Prostate gland (tissue), 2 donors: ENCODE data around the gene TMPRSS11B. TPM values are rescaled to one million over a fixed set of nuclear protein-coding genes. Genes with fewer than 3 reads are reported as not detected.
A peak's percentile ranks its signal among the peaks of the same experiment; 100 is the strongest.

Source experiments
- DNase-seq: peaks from one replicate; pipeline ENCODE4 v3.0.0-alpha.2; 2019; ENCODE audit warnings: low spot score
- H3K27ac ChIP-seq, 2 donors: fragments of 200-600 bp; sonication (generic); 2 replicates each; pipeline ENCODE4 v1.5.1; 2017 to 2019
- H3K27me3 ChIP-seq: fragments of 200-600 bp; sonication (generic); replicated peaks from 2 replicates; pipeline ENCODE4 v1.5.1; 2019; ENCODE audit not compliant: insufficient read depth
- H3K36me3 ChIP-seq, 2 donors: fragments of 200-600 bp; sonication (generic); 1 replicate in 1 of 2; 2 replicates in 1 of 2; pipeline versions ENCODE4 v1.5.1 to v1.8.1; 2017 to 2019
- H3K4me1 ChIP-seq: fragments of 200-600 bp; sonication (generic); replicated peaks from 2 replicates; pipeline ENCODE4 v1.5.1; 2019
- H3K4me3 ChIP-seq, 2 donors: fragments of 200-600 bp; sonication (generic); 2 replicates each; pipeline ENCODE4 v1.5.1; 2017 to 2019
- H3K9me3 ChIP-seq: fragments of 200-600 bp; sonication (generic); 2 replicates; pipeline ENCODE4 v1.5.1; 2017
- CTCF ChIP-seq, 4 experiments: fragments of 200-600 bp in 2 of 4; fragments of 450-650 bp in 2 of 4; sonication (generic) in 2 of 4; IDR thresholded peaks; 1 replicate in 3 of 4; 2 replicates in 1 of 4; pipeline ENCODE4 v1.5.1; 2016 to 2019; ENCODE audit warnings: antibody characterized with exemption in 4 of 4, mild to moderate bottlenecking in 2 of 4, moderate library complexity in 2 of 4
- POLR2A ChIP-seq: fragments of 450-650 bp; IDR thresholded peaks from one replicate; pipeline ENCODE4 v1.6.1; 2016; ENCODE audit warnings: antibody characterized with exemption, mild to moderate bottlenecking
- POLR2AphosphoS5 ChIP-seq: sonication (generic); formaldehyde crosslinking; IDR thresholded peaks from one replicate; pipeline ENCODE4 v1.6.1; 2017; ENCODE audit warnings: antibody characterized with exemption
- WGBS: methylation state at CpG from one replicate; pipeline ENCODE4 v1.1.5; 2018; 5-methylcytosine and 5-hydroxymethylcytosine counted together
- intact Hi-C: fragments of 100-400 bp; cut with DNase I; formaldehyde crosslinking; loops from one replicate; pipeline ENCODE4 v1.14.2; 2022
- total RNA-seq, 2 donors: library from RNA; depleted of rRNA; stranded (reverse); fragments of >200 nt; gene quantifications; one replicate each; pipeline ENCODE4 v1.1.0, GENCODE V29; 2016

TMPRSS11B gene
- total RNA-seq, 2 donors from 2014 or later: not detected

- peak; percentile 12 for DNase-seq
- no peaks in the 10 kb centered on the region for H3K9me3 ChIP-seq
Measured at GRCh38 chr4:68271851-68272357, 26.4 kb upstream of the TMPRSS11B start.

DNA sequence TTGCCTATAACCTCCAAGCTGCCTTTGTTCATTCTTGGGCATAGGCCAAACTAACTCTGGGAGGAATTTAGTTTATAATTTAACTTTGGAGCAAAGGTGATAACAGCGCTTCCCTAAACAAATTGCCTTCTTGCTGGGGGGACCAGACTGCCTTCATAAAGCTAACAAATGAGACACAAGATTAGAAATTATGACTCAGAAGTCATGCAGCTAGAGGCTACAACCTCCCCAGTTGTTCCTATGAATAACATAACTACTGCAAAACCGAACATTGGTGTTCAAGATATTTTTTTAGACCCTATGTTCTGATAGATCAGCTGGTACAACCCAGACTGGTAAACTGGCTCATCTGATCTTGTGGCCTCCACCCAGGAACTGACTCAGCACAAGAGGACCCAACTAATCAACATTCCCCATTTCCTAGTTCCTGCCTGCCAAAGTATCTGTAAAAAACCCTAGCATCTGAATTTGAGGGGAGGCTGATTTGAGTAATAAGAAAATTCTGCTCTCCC, 22.0 kb upstream of the TMPRSS11B start:
- no peak for DNase-seq
- no peaks in the 10 kb centered on the region for H3K9me3 ChIP-seq
- TF ChIP-seq CTCF (IDR thresholded peaks at IDR 0.05) (no peak), POLR2A (no peak), POLR2AphosphoS5 (no peak)
- H3K4me1 ChIP-seq: no peaks in the 10 kb centered on the region
- intact Hi-C loops: no loop called here
- no peak overlapping the region for H3K4me3 ChIP-seq
- no peak overlapping the region for H3K27ac ChIP-seq
- H3K27me3 ChIP-seq: no peaks in the 10 kb centered on the region
- H3K36me3 ChIP-seq: no peaks in the 10 kb centered on the region
- WGBS: 72% methylated on average over 2 of the region's 2 CpGs

More at GRCh38 chr4:68271851-68272357, 26.4 kb upstream of the TMPRSS11B start:
- Histone ChIP-seq H3K27me3 (no peaks in the 10 kb centered on the region), H3K4me1 (no peaks in the 10 kb centered on the region), H3K4me3 (no peak overlapping the region), H3K27ac (no peak overlapping the region), H3K36me3 (no peaks in the 10 kb centered on the region)
- intact Hi-C loops: loop anchor here (5.0 kb wide), 1 partner anchor 105 kb away; no protein-coding TSS in a partner anchor
- no peak for TF ChIP-seq POLR2A
- TF ChIP-seq POLR2AphosphoS5: no peak
- peak; percentile 49 to 87 (median 84) for TF ChIP-seq CTCF (IDR thresholded peaks at IDR 0.05)
- 34% methylated on average over 11 of the region's 11 CpGs for WGBS

- intact Hi-C loops: no loop called here
- WGBS: 92% methylated on average over 3 of the region's 3 CpGs
Measured at GRCh38 chr4:68264875-68265565, 19.5 kb upstream of the TMPRSS11B start.

GRCh38 chr4:68259191-68259590, 13.7 kb upstream of the TMPRSS11B start:
- Histone ChIP-seq H3K36me3 (no peaks in the 10 kb centered on the region), H3K4me1 (no peaks in the 10 kb centered on the region), H3K9me3 (no peaks in the 10 kb centered on the region), H3K4me3 (no peak overlapping the region), H3K27me3 (no peaks in the 10 kb centered on the region), H3K27ac (no peak overlapping the region)
- intact Hi-C loops: no loop called here
- TF ChIP-seq CTCF (IDR thresholded peaks at IDR 0.05): no peak
- no peak for TF ChIP-seq POLR2A
- no peak for TF ChIP-seq POLR2AphosphoS5
- DNase-seq: no peak
- whole genome bisulfite sequencing: 91% methylated on average over 1 of the region's 1 CpG

More at GRCh38 chr4:68264875-68265565, 19.5 kb upstream of the TMPRSS11B start:
- Histone ChIP-seq H3K4me3 (no peak overlapping the region), H3K4me1 (no peaks in the 10 kb centered on the region), H3K27ac (no peak overlapping the region), H3K27me3 (no peaks in the 10 kb centered on the region), H3K9me3 (no peaks in the 10 kb centered on the region), H3K36me3 (no peaks in the 10 kb centered on the region)
- DNase-seq: no peak
- TF ChIP-seq POLR2AphosphoS5 (no peak), CTCF (IDR thresholded peaks at IDR 0.05) (no peak), POLR2A (no peak)
